Activated B cell treated with CpG ODN at 0.5 μM for 24 hours (primary cell): ENCODE measurements around the gene TECPR2. TPM values are rescaled to one million over a fixed set of nuclear protein-coding genes. Genes with fewer than 3 reads are reported as not detected.

Experiments used
- ATAC-seq: fragments of 200-7000 bp; cut with Tn5 transposase; one replicate; pipeline ENCODE4 v1.10.0; 2021; ENCODE audit warnings: low read depth, mild to moderate bottlenecking, moderate library complexity
- CTCF ChIA-PET: fragments of 350-600 bp; sonication (Branson Sonifier 250); formaldehyde crosslinking; loops from one replicate; lab custom pipeline; 2021; ENCODE audit warnings: antibody characterized with exemption; lab: Charles Lee
- POLR2A ChIA-PET: fragments of 350-600 bp; sonication (Branson Sonifier 250); formaldehyde crosslinking; loops from one replicate; lab custom pipeline; 2021; ENCODE audit warnings: antibody characterized with exemption; lab: Charles Lee
- DNase-seq: peaks from one replicate; pipeline ENCODE4 v3.0.0; 2022
- H3K27ac Mint-ChIP-seq: one replicate; pipeline ENCODE4 v1.8.0; 2020; ENCODE audit warnings: mixed read lengths
- H3K27me3 Mint-ChIP-seq: one replicate; pipeline ENCODE4 v1.8.0; 2021; ENCODE audit warnings: mixed read lengths
- H3K36me3 Mint-ChIP-seq: one replicate; pipeline ENCODE4 v1.8.0; 2021; ENCODE audit warnings: low read depth, mixed read lengths
- H3K4me1 Mint-ChIP-seq: one replicate; pipeline ENCODE4 v1.8.0; 2021; ENCODE audit warnings: mixed read lengths
- H3K4me3 Mint-ChIP-seq: one replicate; pipeline ENCODE4 v1.8.0; 2020; ENCODE audit warnings: mild to moderate bottlenecking, mixed read lengths
- H3K9me3 Mint-ChIP-seq: one replicate; pipeline ENCODE4 v1.8.0; 2020; ENCODE audit warnings: mixed read lengths
- intact Hi-C: fragments of 100-400 bp; cut with micrococcal nuclease; formaldehyde crosslinking; loops from one replicate; pipeline ENCODE4 v1.15.1; 2024
- total RNA-seq: library from RNA; stranded (reverse); gene quantifications from 2 replicates; pipeline ENCODE4 v1.2.3, GENCODE V29; 2022
- TF ChIP-seq, protein P1 (sequence below): fragments of 200-600 bp; IDR thresholded peaks from one replicate; pipeline ENCODE4 v1.8.0; 2022; ENCODE audit warnings: antibody characterized with exemption, mild to moderate bottlenecking

Gene TECPR2
- total RNA-seq, 1 donor from 2014 or later: 9.9 TPM

DNA sequence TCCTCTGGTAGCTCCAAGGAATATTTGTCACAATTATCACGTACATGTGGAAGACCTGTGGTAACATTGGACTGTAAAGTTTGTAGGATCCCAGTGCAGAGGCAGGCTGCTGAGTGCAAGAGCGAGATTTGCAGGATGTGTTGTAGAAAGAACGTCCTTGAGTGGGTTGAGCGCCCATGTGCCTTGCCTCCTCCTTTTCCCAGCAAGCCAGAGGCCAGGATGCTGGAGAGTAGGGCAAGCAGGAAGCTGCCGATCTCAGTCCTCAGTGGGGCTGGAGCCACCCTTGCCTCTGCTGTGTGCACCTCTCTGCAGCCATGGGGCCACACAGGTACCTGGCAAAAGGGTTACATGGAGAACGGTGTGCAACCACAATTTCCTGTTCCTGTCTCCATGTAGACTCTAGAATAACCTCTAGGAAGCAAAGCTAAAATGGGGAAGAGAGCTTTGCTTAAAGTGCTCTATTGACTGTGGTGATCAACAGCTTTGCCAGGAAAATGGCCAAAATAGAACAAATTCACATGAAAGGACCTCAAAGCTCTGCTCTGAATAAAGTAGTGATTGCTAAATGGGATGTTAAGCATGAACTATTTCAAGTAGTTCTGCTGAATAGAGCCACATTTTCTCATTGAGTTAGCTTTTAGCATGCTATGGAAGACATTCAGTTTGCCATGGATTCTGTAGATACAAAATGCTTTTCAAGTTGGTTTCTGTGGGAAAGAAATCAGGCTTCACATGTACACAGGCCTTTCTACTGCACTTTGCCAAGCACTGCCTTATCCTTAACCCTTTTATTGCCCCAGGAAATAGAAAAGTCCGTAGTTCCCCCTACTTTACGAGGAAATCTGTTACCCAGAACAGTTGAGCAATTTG is 109.4 kb downstream of the TECPR2 start:
- no peak for ATAC-seq
- POLR2A ChIA-PET: no interaction called here

DNA sequence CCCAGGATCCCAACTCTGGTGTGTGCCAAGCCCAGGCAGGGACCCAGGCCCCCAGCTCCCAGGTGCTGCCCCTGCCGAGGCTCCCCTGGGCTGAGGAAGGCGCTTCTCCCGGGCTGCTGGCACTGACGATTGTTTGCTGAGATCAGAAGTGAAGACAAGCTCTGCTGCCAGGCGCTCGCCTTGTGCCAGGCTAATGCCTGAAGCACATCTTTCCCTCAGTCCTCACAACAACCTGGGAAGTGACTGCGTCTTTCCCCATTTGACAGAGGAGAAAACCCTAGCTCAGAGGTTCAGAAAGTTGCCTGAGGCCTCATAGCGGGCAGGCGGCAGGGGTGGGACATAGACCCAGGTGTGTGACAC is 110.0 kb downstream of the TECPR2 start:
- no peaks in the 10 kb centered on the region for H3K27me3 Mint-ChIP-seq
- no peaks in the 10 kb centered on the region for H3K9me3 Mint-ChIP-seq
- H3K4me1 Mint-ChIP-seq: no peaks in the 10 kb centered on the region
- H3K4me3 Mint-ChIP-seq: no peak overlapping the region
- TF ChIP-seq, protein P1, sequence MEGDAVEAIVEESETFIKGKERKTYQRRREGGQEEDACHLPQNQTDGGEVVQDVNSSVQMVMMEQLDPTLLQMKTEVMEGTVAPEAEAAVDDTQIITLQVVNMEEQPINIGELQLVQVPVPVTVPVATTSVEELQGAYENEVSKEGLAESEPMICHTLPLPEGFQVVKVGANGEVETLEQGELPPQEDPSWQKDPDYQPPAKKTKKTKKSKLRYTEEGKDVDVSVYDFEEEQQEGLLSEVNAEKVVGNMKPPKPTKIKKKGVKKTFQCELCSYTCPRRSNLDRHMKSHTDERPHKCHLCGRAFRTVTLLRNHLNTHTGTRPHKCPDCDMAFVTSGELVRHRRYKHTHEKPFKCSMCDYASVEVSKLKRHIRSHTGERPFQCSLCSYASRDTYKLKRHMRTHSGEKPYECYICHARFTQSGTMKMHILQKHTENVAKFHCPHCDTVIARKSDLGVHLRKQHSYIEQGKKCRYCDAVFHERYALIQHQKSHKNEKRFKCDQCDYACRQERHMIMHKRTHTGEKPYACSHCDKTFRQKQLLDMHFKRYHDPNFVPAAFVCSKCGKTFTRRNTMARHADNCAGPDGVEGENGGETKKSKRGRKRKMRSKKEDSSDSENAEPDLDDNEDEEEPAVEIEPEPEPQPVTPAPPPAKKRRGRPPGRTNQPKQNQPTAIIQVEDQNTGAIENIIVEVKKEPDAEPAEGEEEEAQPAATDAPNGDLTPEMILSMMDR: no peak
- DNase-seq (no peak), ATAC-seq (no peak)
- ChIA-PET CTCF (no interaction called here), POLR2A (no interaction called here)
- H3K36me3 Mint-ChIP-seq: peaks cover 9% of the 10 kb centered on the region
- no peak overlapping the region for H3K27ac Mint-ChIP-seq
- intact Hi-C loops: no loop called here

More for the DNA sequence above, 109.4 kb downstream of the TECPR2 start:
- no peak overlapping the region for H3K27ac Mint-ChIP-seq
- no peaks in the 10 kb centered on the region for H3K9me3 Mint-ChIP-seq
- H3K4me3 Mint-ChIP-seq: no peak overlapping the region
- CTCF ChIA-PET: no interaction called here
- no peak for DNase-seq
- H3K4me1 Mint-ChIP-seq: no peaks in the 10 kb centered on the region
- TF ChIP-seq, protein P1: no peak
- intact Hi-C loops: no loop called here
- H3K27me3 Mint-ChIP-seq: no peaks in the 10 kb centered on the region
- peaks cover 9% of the 10 kb centered on the region for H3K36me3 Mint-ChIP-seq

- no peak overlapping the region for H3K27ac Mint-ChIP-seq
- no peaks in the 10 kb centered on the region for H3K27me3 Mint-ChIP-seq
- H3K9me3 Mint-ChIP-seq: no peaks in the 10 kb centered on the region
- ChIA-PET CTCF (no interaction called here), POLR2A (no interaction called here)
- no peak overlapping the region for H3K4me3 Mint-ChIP-seq
- TF ChIP-seq, protein P1: no peak
- DNase-seq: no peak
- peaks cover 9% of the 10 kb centered on the region for H3K36me3 Mint-ChIP-seq
- H3K4me1 Mint-ChIP-seq: no peaks in the 10 kb centered on the region
- intact Hi-C loops: no loop called here
- no peak for ATAC-seq
Observed at GRCh38 chr14:102473559-102473958, 110.8 kb downstream of the TECPR2 start.

GRCh38 chr14:102474934-102475333 is 112.2 kb downstream of the TECPR2 start:
- CTCF ChIA-PET: interaction anchor here (1.0 kb wide), 1 partner anchor 128 kb away, joined by 3 read pairs; no protein-coding TSS in a partner anchor
- H3K4me1 Mint-ChIP-seq: no peaks in the 10 kb centered on the region

GRCh38 chr14:102479107-102479506 is 116.4 kb downstream of the TECPR2 start:
- Mint-ChIP-seq H3K36me3 (peaks cover 6% of the 10 kb centered on the region), H3K27ac (no peak overlapping the region), H3K27me3 (no peaks in the 10 kb centered on the region), H3K4me1 (no peaks in the 10 kb centered on the region), H3K4me3 (no peak overlapping the region), H3K9me3 (peaks cover 6% of the 10 kb centered on the region)
- CTCF ChIA-PET: no interaction called here
- no peak for DNase-seq
- no peak for ATAC-seq
- intact Hi-C loops: no loop called here
- TF ChIP-seq, protein P1: no peak
- POLR2A ChIA-PET: no interaction called here

More at GRCh38 chr14:102474934-102475333, 112.2 kb downstream of the TECPR2 start:
- no peak for ATAC-seq
- no peak overlapping the region for H3K4me3 Mint-ChIP-seq
- H3K27me3 Mint-ChIP-seq: no peaks in the 10 kb centered on the region
- DNase-seq: no peak
- POLR2A ChIA-PET: no interaction called here
- TF ChIP-seq, protein P1: no peak
- H3K27ac Mint-ChIP-seq: no peak overlapping the region
- no peaks in the 10 kb centered on the region for H3K36me3 Mint-ChIP-seq
- intact Hi-C loops: no loop called here
- H3K9me3 Mint-ChIP-seq: no peaks in the 10 kb centered on the region
